H1 (cell line): ENCODE results near the gene MAGIX. TPM values are rescaled to one million over a fixed set of nuclear protein-coding genes. Genes with fewer than 3 reads are reported as not detected.

Experiments
- CTCF ChIA-PET: fragments of 300-600 bp; sonication (Branson Sonifier 250); formaldehyde crosslinking; loops from one replicate; lab custom pipeline; 2021; ENCODE audit not compliant: partially characterized antibody; lab: Charles Lee
- POLR2A ChIA-PET: fragments of 300-600 bp; sonication (Branson Sonifier 250); formaldehyde crosslinking; loops from one replicate; lab custom pipeline; 2021; ENCODE audit warnings: inconsistent platforms; ENCODE audit not compliant: partially characterized antibody; lab: Charles Lee
- DNase-seq, 2 experiments: peaks; one replicate each; pipeline versions ENCODE4 v3.0.0 to v3.0.0-alpha.2; 2010 to 2022; ENCODE audit warnings: low spot score in 2 of 2, low read depth in 1 of 2, mixed read lengths in 1 of 2
- FAIRE-seq: peaks from 2 replicates; lab custom pipeline; 2011; peaks lifted over from hg19 to GRCh38; lab: Jason Lieb, UNC
- H2AFZ ChIP-seq: 2 replicates; pipeline ENCODE4 v1.8.1; 2012; ENCODE audit warnings: low read length, inconsistent platforms
- H2AK5ac ChIP-seq: 2 replicates; pipeline ENCODE4 v1.6.1; 2013; ENCODE audit warnings: low read depth, low read length
- H2BK120ac ChIP-seq: replicated peaks from 2 replicates; pipeline ENCODE3; 2013; ENCODE audit warnings: low read depth, low read length, inconsistent platforms
- H2BK12ac ChIP-seq: 2 replicates; pipeline ENCODE4 v1.6.1; 2013; ENCODE audit warnings: low read depth, low read length
- H2BK15ac ChIP-seq: 2 replicates; pipeline ENCODE4 v1.6.1; 2013; ENCODE audit warnings: low read length
- H2BK20ac ChIP-seq: 2 replicates; pipeline ENCODE4 v1.6.1; 2013; ENCODE audit warnings: low read length
- H2BK5ac ChIP-seq: 2 replicates; pipeline ENCODE4 v1.6.1; 2013; ENCODE audit warnings: low read depth, low read length
- H3K14ac ChIP-seq: 2 replicates; pipeline ENCODE4 v1.6.1; 2013; ENCODE audit warnings: inconsistent platforms; ENCODE audit not compliant: insufficient read length
- H3K18ac ChIP-seq: 2 replicates; pipeline ENCODE4 v1.6.1; 2013; ENCODE audit warnings: low read length; ENCODE audit errors: extremely low read depth
- H3K23ac ChIP-seq: 2 replicates; pipeline ENCODE4 v1.6.1; 2013; ENCODE audit warnings: inconsistent platforms; ENCODE audit not compliant: insufficient read length
- H3K23me2 ChIP-seq: 2 replicates; pipeline ENCODE4 v1.6.1; 2013; ENCODE audit warnings: low read depth, low read length
- H3K27ac ChIP-seq: 2 replicates; pipeline ENCODE4 v1.6.1; 2011; ENCODE audit warnings: low read depth, low read length, inconsistent platforms
- H3K27me3 ChIP-seq, 4 experiments: replicated peaks in 1 of 4; 1 replicate in 1 of 4; 2 replicates in 3 of 4; pipeline versions ENCODE4 v1.6.1 to v1.8.1; 2011 to 2013; ENCODE audit warnings: low read length in 3 of 4, mild to moderate bottlenecking in 3 of 4, inconsistent platforms in 2 of 4, mixed read lengths in 2 of 4, moderate library complexity in 1 of 4; ENCODE audit not compliant: control insufficient read depth in 3 of 4, insufficient read depth in 3 of 4; ENCODE audit errors: extremely low read depth in 1 of 4
- H3K36me3 ChIP-seq, 4 experiments: 2 replicates each; pipeline versions ENCODE4 v1.6.1 to v1.8.1; 2011 to 2013; ENCODE audit warnings: mild to moderate bottlenecking in 4 of 4, low read length in 3 of 4, moderate library complexity in 2 of 4, control low read depth in 1 of 4, inconsistent platforms in 1 of 4; ENCODE audit not compliant: insufficient read depth in 4 of 4, control insufficient read depth in 2 of 4
- H3K4ac ChIP-seq: replicated peaks from 2 replicates; pipeline ENCODE3; 2013; ENCODE audit warnings: low read length, low read depth, mixed read lengths, inconsistent platforms; ENCODE audit not compliant: insufficient read length
- H3K4me1 ChIP-seq, 4 experiments: replicated peaks in 1 of 4; 1 replicate in 1 of 4; 2 replicates in 3 of 4; pipeline versions ENCODE4 v1.6.1 to v1.8.1; 2011 to 2013; ENCODE audit warnings: low read length in 3 of 4, inconsistent platforms in 2 of 4, mixed read lengths in 1 of 4; ENCODE audit not compliant: insufficient read depth in 4 of 4, control insufficient read depth in 3 of 4
- H3K4me2 ChIP-seq, 2 experiments: 2 replicates each; pipeline versions ENCODE4 v1.6.1 to v1.8.1; 2011 to 2013; ENCODE audit warnings: low read depth in 2 of 2, low read length in 2 of 2, control low read depth in 1 of 2, inconsistent platforms in 1 of 2, mild to moderate bottlenecking in 1 of 2; ENCODE audit not compliant: insufficient read depth in 1 of 2
- H3K4me3 ChIP-seq, 4 experiments: fragments of 200-600, 300-600 bp in 1 of 4; sonication (generic), shearing (Covaris generic), sonication (Bioruptor Twin) in 1 of 4; 2 replicates each; pipeline versions ENCODE4 v1.5.1 to v1.8.1; 2011 to 2016; ENCODE audit warnings: low read length in 4 of 4, low read depth in 3 of 4, control low read depth in 2 of 4, inconsistent platforms in 2 of 4, mild to moderate bottlenecking in 2 of 4, mixed read lengths in 1 of 4, moderate library complexity in 1 of 4; ENCODE audit not compliant: insufficient read depth in 2 of 4; ENCODE audit errors: extremely low read depth in 1 of 4
- H3K56ac ChIP-seq: replicated peaks from 2 replicates; pipeline ENCODE3; 2013; ENCODE audit warnings: low read depth, mild to moderate bottlenecking, mixed read lengths, low read length, inconsistent platforms; ENCODE audit not compliant: insufficient read length
- H3K79me1 ChIP-seq: 2 replicates; pipeline ENCODE4 v1.6.1; 2013; ENCODE audit warnings: low read depth, low read length, control low read depth
- H3K79me2 ChIP-seq, 2 experiments: 2 replicates each; pipeline versions ENCODE4 v1.6.1 to v1.8.1; 2012 to 2013; ENCODE audit warnings: low read length in 2 of 2, mild to moderate bottlenecking in 2 of 2, inconsistent platforms in 1 of 2; ENCODE audit not compliant: insufficient read depth in 2 of 2, control insufficient read depth in 1 of 2
- H3K9ac ChIP-seq, 4 experiments: replicated peaks in 1 of 4; 1 replicate in 1 of 4; 2 replicates in 3 of 4; pipeline versions ENCODE4 v1.6.1 to v1.8.1; 2011 to 2013; ENCODE audit warnings: low read depth in 3 of 4, low read length in 3 of 4, control low read depth in 2 of 4, mild to moderate bottlenecking in 2 of 4, moderate library complexity in 2 of 4, inconsistent platforms in 1 of 4; ENCODE audit errors: extremely low read depth in 1 of 4
- H3K9me3 ChIP-seq, 2 experiments: 2 replicates each; pipeline versions ENCODE4 v1.6.1 to v1.8.1; 2012 to 2013; ENCODE audit warnings: mild to moderate bottlenecking in 2 of 2, moderate library complexity in 2 of 2, control low read depth in 1 of 2, inconsistent platforms in 1 of 2, low read depth in 1 of 2, low read length in 1 of 2, mixed read lengths in 1 of 2; ENCODE audit not compliant: insufficient read depth in 2 of 2
- H4K20me1 ChIP-seq, 2 experiments: replicated peaks in 1 of 2; 2 replicates each; pipeline versions ENCODE3 to v1.8.1; 2011 to 2013; ENCODE audit warnings: inconsistent platforms in 2 of 2, low read length in 2 of 2, mild to moderate bottlenecking in 1 of 2; ENCODE audit not compliant: insufficient read depth in 2 of 2, control insufficient read depth in 1 of 2
- H4K5ac ChIP-seq: 2 replicates; pipeline ENCODE4 v1.6.1; 2013; ENCODE audit warnings: low read length, low read depth, mixed read lengths, inconsistent platforms; ENCODE audit not compliant: insufficient read length
- H4K8ac ChIP-seq: 2 replicates; pipeline ENCODE4 v1.8.0; 2013; ENCODE audit warnings: mild to moderate bottlenecking, moderate library complexity, low read length, inconsistent platforms; ENCODE audit not compliant: insufficient read depth; ENCODE audit errors: extremely low read depth
- H4K91ac ChIP-seq: replicated peaks from 2 replicates; pipeline ENCODE3; 2013; ENCODE audit warnings: low read length, mixed read lengths, inconsistent platforms; ENCODE audit not compliant: insufficient read length
- CBX5 ChIP-seq: fragments of 300-800, 300-1000 bp; sonication (generic); IDR thresholded peaks from 2 replicates; pipeline ENCODE4 v1.7.1; 2016; ENCODE audit warnings: antibody characterized with exemption, low read length, low read depth
- CTBP2 ChIP-seq: IDR thresholded peaks from 2 replicates; pipeline ENCODE4 v1.7.0; 2011; ENCODE audit warnings: borderline replicate concordance, mild to moderate bottlenecking, moderate library complexity, mixed read lengths, low read length; ENCODE audit not compliant: insufficient read depth, insufficient read length
- FOSL1 ChIP-seq: IDR thresholded peaks from 2 replicates; pipeline ENCODE4 v1.6.1; 2011; ENCODE audit warnings: mild to moderate bottlenecking, low read depth, low read length, moderate library complexity; ENCODE audit not compliant: insufficient read depth
- GABPA ChIP-seq: IDR thresholded peaks from 2 replicates; pipeline ENCODE4 v1.6.1; 2011; ENCODE audit warnings: mild to moderate bottlenecking, low read length, moderate library complexity, borderline replicate concordance; ENCODE audit not compliant: insufficient read depth
- RNF2 ChIP-seq: fragments of 200-900, 300-1000 bp; sonication (generic); IDR thresholded peaks from 2 replicates; pipeline ENCODE4 v1.7.1; 2016; ENCODE audit warnings: borderline replicate concordance, low read depth, mild to moderate bottlenecking, antibody characterized with exemption, low read length; ENCODE audit not compliant: poor library complexity, severe bottlenecking; ENCODE audit errors: missing control alignments
- RXRA ChIP-seq: IDR thresholded peaks from 2 replicates; pipeline ENCODE4 v1.6.1; 2011; ENCODE audit warnings: low read depth, mild to moderate bottlenecking, low read length, moderate library complexity; ENCODE audit not compliant: insufficient read depth
- SP1 ChIP-seq: IDR thresholded peaks from 2 replicates; pipeline ENCODE4 v1.6.1; 2011; ENCODE audit warnings: low read depth, low read length
- SUZ12 ChIP-seq: fragments of 200-600 bp; sonication (generic); IDR thresholded peaks from 2 replicates; pipeline ENCODE4 v1.6.1; 2012; ENCODE audit warnings: mild to moderate bottlenecking, inconsistent platforms, low read length, moderate library complexity, mixed read lengths
- ZNF274 ChIP-seq: IDR thresholded peaks from 2 replicates; pipeline ENCODE4 v1.7.0; 2012; ENCODE audit warnings: low read length, borderline replicate concordance; ENCODE audit errors: extremely low read depth
- WGBS, 2 experiments: shearing (Covaris generic) in 1 of 2; methylation state at CpG; one replicate each; pipeline versions ENCODE4 v1.1.6 to v1.1.7; 2013 to 2015; ENCODE audit warnings: low lambda C conversion rate in 2 of 2, mixed read lengths in 2 of 2, inconsistent platforms in 1 of 2, low coverage in 1 of 2, missing lambda C conversion rate in 1 of 2; ENCODE audit not compliant: insufficient replicate concordance in 2 of 2, insufficient coverage in 1 of 2, insufficient read length in 1 of 2; ENCODE audit errors: extremely low coverage in 1 of 2, missing lambda C conversion rate in 1 of 2; 5-methylcytosine and 5-hydroxymethylcytosine counted together
- polyA plus RNA-seq, 7 experiments: library from polyadenylated mRNA; depleted of rRNA in 3 of 7; stranded (reverse) in 5 of 7; unstranded in 2 of 7; fragments of >200 nt in 5 of 7; fragments of 200-250 nt in 2 of 7; gene quantifications; 1 replicate in 5 of 7; 2 replicates in 1 of 7; 4 replicates in 1 of 7; pipeline versions ENCODE4 v1.2.1 to v1.2.3, GENCODE V29; 2011 to 2013; ENCODE audit warnings: missing spikeins in 2 of 7, mixed read lengths in 2 of 7
- total RNA-seq: library from RNA; stranded (reverse); fragmentation: NEBNext Ultra II Directional; extraction: Animal tissue kit (Norgen Biotek cat#: 25700); gene quantifications from 2 replicates; pipeline ENCODE4 v1.2.1, GENCODE V29; 2021
- TF ChIP-seq, protein P1 (sequence below): IDR thresholded peaks from 2 replicates; pipeline ENCODE4 v1.6.1; 2011; ENCODE audit warnings: low read depth, mild to moderate bottlenecking, low read length; ENCODE audit not compliant: insufficient read depth

MAGIX gene
- total and polyA plus RNA-seq, 2 of the 8 experiments (the other 6 are each of a cell fraction or from before 2014, with no cell fraction given) = 0.37 to 1.1 TPM

DNA sequence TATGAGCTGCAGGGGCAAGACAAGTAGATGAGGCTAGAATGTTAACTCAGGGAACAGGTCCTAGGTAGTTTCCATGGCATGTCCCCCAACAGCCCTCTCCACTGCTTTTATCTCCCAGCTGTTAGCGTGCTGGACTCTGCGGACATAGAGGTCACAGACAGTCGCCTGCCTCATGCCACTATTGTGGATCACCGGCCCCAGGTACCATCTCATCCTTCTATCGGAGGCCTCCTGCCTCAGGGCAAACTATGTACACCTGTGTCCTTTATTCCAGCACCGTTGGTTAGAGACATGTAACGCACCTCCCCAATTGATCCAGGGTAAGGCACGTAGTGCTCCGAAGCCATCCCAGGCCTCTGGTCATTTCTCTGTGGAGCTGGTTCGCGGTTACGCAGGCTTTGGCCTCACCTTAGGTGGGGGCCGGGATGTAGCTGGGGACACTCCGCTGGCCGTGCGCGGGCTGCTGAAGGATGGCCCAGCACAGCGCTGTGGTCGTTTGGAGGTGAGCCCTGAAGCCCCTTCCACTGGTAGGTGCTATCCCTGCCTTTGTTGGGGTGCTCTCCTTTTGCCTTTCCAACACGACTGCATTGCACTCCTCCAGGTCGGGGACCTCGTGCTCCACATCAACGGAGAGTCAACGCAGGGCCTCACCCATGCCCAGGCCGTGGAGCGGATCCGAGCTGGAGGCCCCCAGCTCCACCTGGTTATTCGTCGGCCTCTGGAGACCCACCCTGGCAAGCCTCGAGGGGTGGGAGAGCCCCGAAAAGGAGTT is 2.2 kb downstream of the MAGIX start:
- H4K20me1 ChIP-seq = no peaks in the 10 kb centered on the region
- CTCF ChIA-PET = interaction anchor here (1.1 to 5.0 kb wide), 4 partner anchors 9 to 28 kb away, joined by 4 to 14 read pairs (median 6); no protein-coding TSS in a partner anchor
- H4K5ac ChIP-seq = no peak overlapping the region
- no peak overlapping the region for H2BK12ac ChIP-seq
- H3K27ac ChIP-seq = no peak overlapping the region
- H3K79me1 ChIP-seq = no peaks in the 10 kb centered on the region
- no peak overlapping the region for H3K18ac ChIP-seq
- peaks cover 0 to 12% (median 4%) of the 10 kb centered on the region in 4 experiments; a peak in 4 of 7 replicates for H3K4me1 ChIP-seq
- H3K56ac ChIP-seq = peak overlapping the region; percentile 10
- peaks cover 9% of the 10 kb centered on the region; the same call in 1 of the 2 replicates for H3K23me2 ChIP-seq
- peak overlapping the region in 1 of 2 experiments; percentile 22; a peak in 1 of 4 replicates for H3K4me2 ChIP-seq
- no peak overlapping the region for H2BK20ac ChIP-seq
- FAIRE-seq (no peak), DNase-seq (no peak)
- H3K9ac ChIP-seq = no peak overlapping the region
- H3K4ac ChIP-seq = no peak overlapping the region
- no peak overlapping the region for H3K23ac ChIP-seq
- no peak overlapping the region for H2AFZ ChIP-seq
- peak overlapping the region in 1 of 4 experiments; percentile 64; a peak in 1 of 8 replicates for H3K4me3 ChIP-seq
- peaks cover 0 to 8% (median 4%) of the 10 kb centered on the region in 4 experiments; a peak in 4 of 7 replicates for H3K27me3 ChIP-seq
- H2BK120ac ChIP-seq = no peak overlapping the region
- H2BK15ac ChIP-seq = no peak overlapping the region
- 89% methylated on average over 18 of the region's 31 CpGs; no CpG with 5 or more reads in 1 of the 2 experiments for WGBS, 2 experiments
- H4K8ac ChIP-seq = no peak overlapping the region
- H3K14ac ChIP-seq = no peak overlapping the region
- H3K36me3 ChIP-seq = no peaks in the 10 kb centered on the region
- no peak overlapping the region for H2AK5ac ChIP-seq
- H3K79me2 ChIP-seq = no peaks in the 10 kb centered on the region
- H3K9me3 ChIP-seq = no peaks in the 10 kb centered on the region
- no peak overlapping the region for H2BK5ac ChIP-seq
- H4K91ac ChIP-seq = no peak overlapping the region
- POLR2A ChIA-PET = interaction anchor here (0.7 to 1.2 kb wide), 2 partner anchors 22 to 26 kb away, joined by 3 read pairs; no protein-coding TSS in a partner anchor
- TF ChIP-seq SUZ12 = no peak
- TF ChIP-seq FOSL1 = no peak
- no peak for TF ChIP-seq GABPA
- no peak for TF ChIP-seq CTBP2
- no peak for TF ChIP-seq CBX5
- TF ChIP-seq ZNF274 = no peak
- no peak for TF ChIP-seq RXRA
- no peak for TF ChIP-seq RNF2
- no peak for TF ChIP-seq SP1
- TF ChIP-seq, protein P1, sequence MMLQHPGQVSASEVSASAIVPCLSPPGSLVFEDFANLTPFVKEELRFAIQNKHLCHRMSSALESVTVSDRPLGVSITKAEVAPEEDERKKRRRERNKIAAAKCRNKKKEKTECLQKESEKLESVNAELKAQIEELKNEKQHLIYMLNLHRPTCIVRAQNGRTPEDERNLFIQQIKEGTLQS = no peak
